ENCODE measurements around the gene PLAC8L1. TPM values are rescaled to one million over a fixed set of nuclear protein-coding genes. Genes with fewer than 3 reads are reported as not detected.

PLAC8L1 gene
- total and polyA plus RNA-seq, 4 donors = 0.46 to 0.51 TPM; not detected in 2

DNA sequence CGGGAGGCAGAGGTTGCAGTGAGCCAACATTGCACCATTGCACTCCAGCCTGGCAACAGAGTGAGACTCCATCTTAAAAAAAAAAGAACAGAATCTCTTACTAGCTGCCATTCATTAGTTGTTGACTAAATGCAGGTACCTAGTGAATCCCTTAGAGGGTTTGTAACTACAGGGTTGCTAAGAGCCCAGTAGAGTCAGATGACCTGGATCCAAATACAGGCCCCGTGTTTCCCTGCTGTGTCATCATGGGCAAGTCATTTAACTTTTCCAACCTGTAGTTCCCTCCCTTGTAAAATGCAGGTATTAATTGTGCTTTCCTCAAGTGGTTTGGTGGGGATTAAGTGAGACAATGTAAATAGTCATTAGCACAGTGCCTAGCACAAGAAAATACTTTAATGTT, 32.8 kb downstream of the PLAC8L1 start:
- H3K27ac ChIP-seq (ENCODE audit: low read depth in 1 of 2, low read length in 1 of 2) = peak overlapping the region in 1 of 2 donors; percentile 70
- WGBS, 2 donors = 82 to 88% methylated on average over 2 of the region's 2 CpGs
- ATAC-seq (ENCODE audit: insufficient read depth, low FRiP score) (no peak), DNase-seq (no peak)
- H3K9me3 ChIP-seq (ENCODE audit: control insufficient read depth in 4 of 4, insufficient read depth in 3 of 4, low read length in 3 of 4) = no peaks in the 10 kb centered on the region
- H3K4me1 ChIP-seq (ENCODE audit: control insufficient read depth in 5 of 5, insufficient read depth in 5 of 5, low read length in 5 of 5) = peaks cover 0 to 14% (median 0%) of the 10 kb centered on the region in 5 donors
- H3K4me3 ChIP-seq = no peak overlapping the region
- H3K27me3 ChIP-seq (ENCODE audit: control insufficient read depth in 3 of 3, insufficient read depth in 3 of 3, low read length in 2 of 3) = peaks cover 0 to 20% (median 8%) of the 10 kb centered on the region in 3 donors
- no peaks in the 10 kb centered on the region for H3K36me3 ChIP-seq (ENCODE audit: control insufficient read depth in 4 of 4, insufficient read depth in 4 of 4, low read length in 4 of 4)
- no peak for TF ChIP-seq CTCF (IDR thresholded peaks at IDR 0.05; ENCODE audit: control extremely low read depth, extremely low read depth)
- H3K9ac ChIP-seq (ENCODE audit: insufficient read depth in 1 of 2, low read length in 2 of 2) = no peak overlapping the region

DNA sequence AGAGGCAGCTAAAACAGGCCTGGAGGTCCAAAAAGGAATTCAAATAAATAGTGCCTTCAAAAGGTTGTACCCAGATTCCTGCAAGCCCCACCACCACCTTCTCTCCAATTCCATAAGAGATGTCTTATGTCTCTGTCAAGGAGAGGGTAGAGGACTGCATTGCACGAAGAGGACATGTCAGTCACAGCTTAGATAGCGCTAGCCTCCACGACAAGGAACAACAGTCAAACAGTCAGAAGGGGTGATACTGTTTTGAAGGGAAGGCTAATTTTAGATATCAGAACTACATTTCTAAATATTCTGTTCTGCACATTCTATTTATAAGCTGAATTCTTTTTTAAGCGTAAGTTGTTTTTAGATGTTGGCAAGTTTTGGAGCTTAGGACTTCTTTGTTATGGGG, 34.2 kb downstream of the PLAC8L1 start:
- 62 to 69% methylated on average over 4 of the region's 4 CpGs for WGBS, 2 donors
- H3K4me1 ChIP-seq (ENCODE audit: control insufficient read depth in 5 of 5, insufficient read depth in 5 of 5, low read length in 5 of 5) = peaks cover 0 to 14% (median 0%) of the 10 kb centered on the region in 5 donors
- no peak overlapping the region for H3K9ac ChIP-seq (ENCODE audit: insufficient read depth in 1 of 2, low read length in 2 of 2)
- no peak for TF ChIP-seq CTCF (IDR thresholded peaks at IDR 0.05; ENCODE audit: control extremely low read depth, extremely low read depth)
- no peak for ATAC-seq (ENCODE audit: insufficient read depth, low FRiP score)
- no peaks in the 10 kb centered on the region for H3K36me3 ChIP-seq (ENCODE audit: control insufficient read depth in 4 of 4, insufficient read depth in 4 of 4, low read length in 4 of 4)
- H3K4me3 ChIP-seq = no peak overlapping the region
- H3K27me3 ChIP-seq (ENCODE audit: control insufficient read depth in 3 of 3, insufficient read depth in 3 of 3, low read length in 2 of 3) = peaks cover 0 to 16% (median 8%) of the 10 kb centered on the region in 3 donors
- no peak for DNase-seq
- no peaks in the 10 kb centered on the region for H3K9me3 ChIP-seq (ENCODE audit: control insufficient read depth in 4 of 4, insufficient read depth in 3 of 4, low read length in 3 of 4)
- H3K27ac ChIP-seq (ENCODE audit: low read depth in 1 of 2, low read length in 1 of 2) = peak overlapping the region in 1 of 2 donors; percentile 48

- Histone ChIP-seq H3K27ac (ENCODE audit: low read depth in 1 of 2, low read length in 1 of 2) (peak overlapping the region in 1 of 2 donors; percentile 48), H3K9ac (ENCODE audit: insufficient read depth in 1 of 2, low read length in 2 of 2) (no peak overlapping the region), H3K36me3 (ENCODE audit: control insufficient read depth in 4 of 4, insufficient read depth in 4 of 4, low read length in 4 of 4) (no peaks in the 10 kb centered on the region), H3K27me3 (ENCODE audit: control insufficient read depth in 3 of 3, insufficient read depth in 3 of 3, low read length in 2 of 3) (peaks cover 0 to 16% (median 8%) of the 10 kb centered on the region in 3 donors), H3K4me3 (no peak overlapping the region), H3K4me1 (ENCODE audit: control insufficient read depth in 5 of 5, insufficient read depth in 5 of 5, low read length in 5 of 5) (peaks cover 0 to 14% (median 0%) of the 10 kb centered on the region in 5 donors), H3K9me3 (ENCODE audit: control insufficient read depth in 4 of 4, insufficient read depth in 3 of 4, low read length in 3 of 4) (no peaks in the 10 kb centered on the region)
- WGBS, 2 donors = 89 to 93% methylated on average over 3 of the region's 3 CpGs
- ATAC-seq (ENCODE audit: insufficient read depth, low FRiP score) = no peak
- no peak for DNase-seq
- TF ChIP-seq CTCF (IDR thresholded peaks at IDR 0.05; ENCODE audit: control extremely low read depth, extremely low read depth) = no peak
Measured at GRCh38 chr5:146070746-146071145, 34.6 kb downstream of the PLAC8L1 start.

DNA sequence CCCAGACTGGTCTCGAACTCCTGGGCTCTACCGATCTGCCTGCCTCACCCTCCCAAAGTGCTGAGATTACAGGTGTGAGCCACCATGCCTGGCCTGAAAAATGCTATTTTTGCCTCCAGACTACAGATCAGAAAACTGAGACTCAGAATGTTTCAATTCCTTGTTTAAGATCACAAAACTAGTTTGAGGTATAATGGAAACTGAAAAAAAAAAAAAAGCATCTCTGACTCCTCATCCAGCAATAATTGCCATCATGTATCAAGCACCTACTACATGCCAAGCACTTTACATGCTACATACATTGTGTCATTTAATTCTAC, 35.6 kb downstream of the PLAC8L1 start:
- DNase-seq = no peak
- H3K27me3 ChIP-seq (ENCODE audit: control insufficient read depth in 3 of 3, insufficient read depth in 3 of 3, low read length in 2 of 3) = peaks cover 0 to 13% (median 8%) of the 10 kb centered on the region in 3 donors
- TF ChIP-seq CTCF (IDR thresholded peaks at IDR 0.05; ENCODE audit: control extremely low read depth, extremely low read depth) = no peak
- H3K36me3 ChIP-seq (ENCODE audit: control insufficient read depth in 4 of 4, insufficient read depth in 4 of 4, low read length in 4 of 4) = no peaks in the 10 kb centered on the region
- peaks cover 0 to 14% (median 0%) of the 10 kb centered on the region in 5 donors for H3K4me1 ChIP-seq (ENCODE audit: control insufficient read depth in 5 of 5, insufficient read depth in 5 of 5, low read length in 5 of 5)
- WGBS, 2 donors = 97% methylated on average over 2 of the region's 2 CpGs
- H3K27ac ChIP-seq (ENCODE audit: low read depth in 1 of 2, low read length in 1 of 2) = peak overlapping the region in 1 of 2 donors; percentile 48
- H3K9me3 ChIP-seq (ENCODE audit: control insufficient read depth in 4 of 4, insufficient read depth in 3 of 4, low read length in 3 of 4) = no peaks in the 10 kb centered on the region
- H3K4me3 ChIP-seq = no peak overlapping the region
- no peak for ATAC-seq (ENCODE audit: insufficient read depth, low FRiP score)
- no peak overlapping the region for H3K9ac ChIP-seq (ENCODE audit: insufficient read depth in 1 of 2, low read length in 2 of 2)
